Spinal cord (tissue), 10 donors: Measurements from ENCODE around the gene MROH9. TPM values are rescaled to one million over a fixed set of nuclear protein-coding genes. Genes with fewer than 3 reads are reported as not detected.

ENCODE experiments used
- DNase-seq, 6 donors: peaks; one replicate each; pipeline versions ENCODE4 v3.0.0 to v3.0.0-alpha.2; 2013 to 2015; ENCODE audit warnings: low spot score in 6 of 6, low read depth in 4 of 6
- H3K27ac ChIP-seq: one replicate; pipeline ENCODE4 v1.5.1; 2013; ENCODE audit warnings: low read depth, low read length, control low read depth
- H3K27me3 ChIP-seq: one replicate; pipeline ENCODE4 v1.6.1; 2013; ENCODE audit warnings: low read length; ENCODE audit not compliant: control insufficient read depth, insufficient read depth
- H3K36me3 ChIP-seq: one replicate; pipeline ENCODE4 v1.6.1; 2013; ENCODE audit warnings: low read length; ENCODE audit not compliant: control insufficient read depth, insufficient read depth
- H3K4me1 ChIP-seq: one replicate; pipeline ENCODE4 v1.6.1; 2013; ENCODE audit warnings: low read length; ENCODE audit not compliant: control insufficient read depth, insufficient read depth
- H3K4me3 ChIP-seq: one replicate; pipeline ENCODE4 v1.5.1; 2013; ENCODE audit warnings: low read depth, low read length, control low read depth
- H3K9me3 ChIP-seq: one replicate; pipeline ENCODE4 v1.6.1; 2013; ENCODE audit warnings: low read length; ENCODE audit not compliant: control insufficient read depth, insufficient read depth
- WGBS: methylation state at CpG from one replicate; pipeline ENCODE4 v1.1.5; 2013; ENCODE audit warnings: missing lambda C conversion rate; ENCODE audit not compliant: insufficient coverage; 5-methylcytosine and 5-hydroxymethylcytosine counted together
- polyA plus RNA-seq, 2 donors: library from polyadenylated mRNA; unstranded; fragments of 120-200 nt; gene quantifications; one replicate each; pipeline ENCODE4 v1.2.1, GENCODE V29; 2013; ENCODE audit not compliant: insufficient read length in 2 of 2
- total RNA-seq, 2 donors: library from RNA; depleted of rRNA in 1 of 2; stranded (reverse); fragments of 120-200 nt in 1 of 2; fragments of >200 nt in 1 of 2; gene quantifications; one replicate each; pipeline versions ENCODE4 v1.2.3 to v1.2.4, GENCODE V29; 2013 to 2014
- donor health status: healthy.

The MROH9 gene
- total and polyA plus RNA-seq, 4 donors, result 0.06 to 0.10 TPM; not detected in 2

GRCh38 chr1:171017426-171017825 is 82.1 kb downstream of the MROH9 start:
- Histone ChIP-seq H3K9me3 (peaks cover 3% of the 10 kb centered on the region), H3K27me3 (no peaks in the 10 kb centered on the region), H3K36me3 (no peaks in the 10 kb centered on the region), H3K27ac (no peak overlapping the region), H3K4me1 (peaks cover 3% of the 10 kb centered on the region), H3K4me3 (no peak overlapping the region)
- peak in 2 of 6 donors; percentile 2 to 7 for DNase-seq
- WGBS, result 79% methylated on average over 2 of the region's 2 CpGs

GRCh38 chr1:171019971-171020370 is 84.6 kb downstream of the MROH9 start:
- 80% methylated on average over 1 of the region's 4 CpGs for WGBS
- Histone ChIP-seq H3K9me3 (peaks cover 3% of the 10 kb centered on the region), H3K36me3 (no peaks in the 10 kb centered on the region), H3K27me3 (no peaks in the 10 kb centered on the region), H3K4me3 (no peak overlapping the region), H3K27ac (no peak overlapping the region), H3K4me1 (peaks cover 3% of the 10 kb centered on the region)
- peak in 2 of 6 donors; percentile 9 to 62 for DNase-seq

GRCh38 chr1:171032822-171033702 is 97.7 kb downstream of the MROH9 start:
- WGBS, result 64% methylated on average over 13 of the region's 14 CpGs
- H3K36me3 ChIP-seq, result no peaks in the 10 kb centered on the region

GRCh38 chr1:171037626-171038025 is 102.3 kb downstream of the MROH9 start:
- H3K4me3 ChIP-seq, result no peak overlapping the region
- no peaks in the 10 kb centered on the region for H3K27me3 ChIP-seq
- WGBS, result no CpG with 5 or more reads among the region's 1 CpG
- H3K27ac ChIP-seq, result no peak overlapping the region
- H3K36me3 ChIP-seq, result no peaks in the 10 kb centered on the region
- no peaks in the 10 kb centered on the region for H3K9me3 ChIP-seq
- H3K4me1 ChIP-seq, result no peaks in the 10 kb centered on the region
- no peak for DNase-seq

More at GRCh38 chr1:171032822-171033702, 97.7 kb downstream of the MROH9 start:
- no peaks in the 10 kb centered on the region for H3K4me1 ChIP-seq
- no peaks in the 10 kb centered on the region for H3K27me3 ChIP-seq
- H3K4me3 ChIP-seq, result no peak overlapping the region
- H3K27ac ChIP-seq, result no peak overlapping the region
- no peaks in the 10 kb centered on the region for H3K9me3 ChIP-seq
- no peak for DNase-seq

GRCh38 chr1:171038284-171038683 is 103.0 kb downstream of the MROH9 start:
- Histone ChIP-seq H3K27me3 (no peaks in the 10 kb centered on the region), H3K4me1 (no peaks in the 10 kb centered on the region), H3K9me3 (no peaks in the 10 kb centered on the region), H3K27ac (no peak overlapping the region), H3K4me3 (no peak overlapping the region), H3K36me3 (no peaks in the 10 kb centered on the region)
- DNase-seq, result no peak

GRCh38 chr1:171048014-171048413 is 112.7 kb downstream of the MROH9 start:
- Histone ChIP-seq H3K27ac (no peak overlapping the region), H3K9me3 (peaks cover 4% of the 10 kb centered on the region), H3K4me1 (no peaks in the 10 kb centered on the region), H3K4me3 (no peak overlapping the region), H3K27me3 (no peaks in the 10 kb centered on the region), H3K36me3 (no peaks in the 10 kb centered on the region)
- WGBS, result 88% methylated on average over 2 of the region's 2 CpGs
- no peak for DNase-seq

GRCh38 chr1:171052977-171053376 is 117.6 kb downstream of the MROH9 start:
- peaks cover 6% of the 10 kb centered on the region for H3K9me3 ChIP-seq
- no peak for DNase-seq
- H3K36me3 ChIP-seq, result no peaks in the 10 kb centered on the region
- H3K4me3 ChIP-seq, result no peak overlapping the region
- H3K27me3 ChIP-seq, result no peaks in the 10 kb centered on the region
- H3K27ac ChIP-seq, result no peak overlapping the region
- WGBS, result 100% methylated on average over 2 of the region's 2 CpGs
- H3K4me1 ChIP-seq, result no peaks in the 10 kb centered on the region

GRCh38 chr1:171055966-171056643 is 120.8 kb downstream of the MROH9 start:
- WGBS, result 91% methylated on average over 3 of the region's 3 CpGs

GRCh38 chr1:171061425-171062143 is 126.2 kb downstream of the MROH9 start:
- Histone ChIP-seq H3K27ac (no peak overlapping the region), H3K4me3 (no peak overlapping the region), H3K9me3 (peaks cover 3% of the 10 kb centered on the region), H3K36me3 (no peaks in the 10 kb centered on the region), H3K27me3 (no peaks in the 10 kb centered on the region), H3K4me1 (no peaks in the 10 kb centered on the region)
- no peak for DNase-seq
- WGBS, result no CpG with 5 or more reads among the region's 2 CpGs

More at GRCh38 chr1:171055966-171056643, 120.8 kb downstream of the MROH9 start:
- peaks cover 3% of the 10 kb centered on the region for H3K9me3 ChIP-seq
- no peaks in the 10 kb centered on the region for H3K27me3 ChIP-seq
- no peaks in the 10 kb centered on the region for H3K36me3 ChIP-seq
- DNase-seq, result no peak
- H3K4me1 ChIP-seq, result no peaks in the 10 kb centered on the region
- no peak overlapping the region for H3K4me3 ChIP-seq
- H3K27ac ChIP-seq, result no peak overlapping the region
